Stimulated activated CD4-positive, alpha-beta T cell treated with anti-CD3 and anti-CD28 coated beads, Interleukin-4, amount 100 ng/mL, for 48 hours (primary cell): ENCODE measurements around the gene WASF3.

ENCODE experiments used
- DNase-seq, 2 donors: peaks; one replicate each; pipeline ENCODE4 v3.0.0-alpha.2; 2020; ENCODE audit warnings: low read depth in 2 of 2

WASF3 gene, protein sequence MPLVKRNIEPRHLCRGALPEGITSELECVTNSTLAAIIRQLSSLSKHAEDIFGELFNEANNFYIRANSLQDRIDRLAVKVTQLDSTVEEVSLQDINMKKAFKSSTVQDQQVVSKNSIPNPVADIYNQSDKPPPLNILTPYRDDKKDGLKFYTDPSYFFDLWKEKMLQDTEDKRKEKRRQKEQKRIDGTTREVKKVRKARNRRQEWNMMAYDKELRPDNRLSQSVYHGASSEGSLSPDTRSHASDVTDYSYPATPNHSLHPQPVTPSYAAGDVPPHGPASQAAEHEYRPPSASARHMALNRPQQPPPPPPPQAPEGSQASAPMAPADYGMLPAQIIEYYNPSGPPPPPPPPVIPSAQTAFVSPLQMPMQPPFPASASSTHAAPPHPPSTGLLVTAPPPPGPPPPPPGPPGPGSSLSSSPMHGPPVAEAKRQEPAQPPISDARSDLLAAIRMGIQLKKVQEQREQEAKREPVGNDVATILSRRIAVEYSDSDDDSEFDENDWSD

DNA sequence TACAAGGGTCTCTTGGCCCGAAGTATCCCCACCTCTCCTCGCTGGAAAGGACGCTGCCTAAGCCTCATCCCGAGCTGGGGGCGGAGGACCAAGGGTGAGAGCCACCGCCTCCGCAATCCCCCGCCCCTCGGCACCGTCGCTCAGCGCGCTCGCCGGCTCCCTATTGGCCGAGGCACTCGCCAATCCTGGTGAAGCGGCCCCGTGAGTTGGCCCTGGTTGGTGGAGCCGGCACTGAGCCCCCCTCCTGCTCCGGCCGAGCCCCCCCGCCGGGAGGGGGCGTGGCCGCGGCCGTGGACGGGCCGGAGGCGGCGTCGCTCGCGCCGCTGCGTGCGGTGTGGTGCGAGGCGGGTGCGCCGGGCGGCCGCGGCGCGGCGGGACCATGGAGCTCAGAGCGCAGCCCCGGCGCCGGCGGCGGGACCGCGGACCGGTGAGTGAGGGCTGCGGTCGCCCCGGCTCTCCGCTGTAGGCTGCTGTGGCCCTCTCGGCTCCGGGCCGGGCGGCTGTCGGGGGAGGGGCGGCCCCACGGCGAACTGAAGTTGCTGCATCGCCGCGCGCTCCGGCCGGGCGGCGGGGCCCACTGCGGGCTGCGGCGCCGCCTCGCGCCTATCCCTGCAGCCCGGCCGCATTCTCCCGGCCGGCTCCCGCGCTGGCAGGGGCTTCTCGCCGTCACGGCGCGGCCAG lies at the start of gene WASF3:
TSS of gene WASF3 (plus strand) at position 291 of the 681 bp plus-strand sequence. CDS start 84,588 bp downstream, outside the sequence.
- peak; percentile 25 to 32 for DNase-seq

DNA sequence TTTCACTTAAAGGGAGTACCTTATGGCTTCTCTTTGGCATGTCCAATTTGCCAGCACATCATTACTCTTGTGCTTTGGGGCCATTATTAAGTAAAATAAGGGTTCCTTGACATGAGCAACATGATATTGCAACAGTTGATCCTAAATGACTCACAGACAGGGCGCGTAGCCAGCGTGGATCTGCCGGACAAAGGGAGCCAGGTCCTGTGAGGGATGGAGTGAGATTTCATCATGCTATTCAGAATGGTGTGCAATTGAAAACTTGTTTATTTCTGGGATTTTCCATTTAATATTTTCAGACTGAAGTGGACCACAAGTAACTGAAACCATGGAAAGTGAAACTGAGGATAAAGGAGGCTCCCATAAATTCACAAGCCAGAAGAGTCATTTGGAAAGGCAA lies 48.6 kb upstream of the WASF3 start:
- DNase-seq, result no peak

DNA sequence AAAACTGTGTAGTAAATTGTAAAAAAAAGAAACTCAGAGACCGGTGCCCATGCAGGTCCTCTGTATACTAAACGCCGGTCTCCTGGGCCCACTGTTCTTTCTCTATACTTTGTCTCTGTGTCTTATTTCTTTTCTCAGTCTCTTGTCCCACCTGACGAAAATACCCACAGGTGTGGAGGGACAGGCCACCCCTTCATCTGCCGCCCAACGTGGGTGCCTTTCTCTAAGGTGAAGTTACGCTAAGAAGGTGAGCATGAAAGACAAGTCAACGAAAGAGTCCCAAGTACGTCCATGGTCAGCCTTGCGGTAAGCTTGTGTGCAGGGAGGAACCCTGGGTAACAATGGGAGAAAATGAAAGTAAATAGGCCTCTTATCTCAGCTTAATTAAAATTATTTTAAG lies 48.0 kb upstream of the WASF3 start:
- no peak for DNase-seq

DNA sequence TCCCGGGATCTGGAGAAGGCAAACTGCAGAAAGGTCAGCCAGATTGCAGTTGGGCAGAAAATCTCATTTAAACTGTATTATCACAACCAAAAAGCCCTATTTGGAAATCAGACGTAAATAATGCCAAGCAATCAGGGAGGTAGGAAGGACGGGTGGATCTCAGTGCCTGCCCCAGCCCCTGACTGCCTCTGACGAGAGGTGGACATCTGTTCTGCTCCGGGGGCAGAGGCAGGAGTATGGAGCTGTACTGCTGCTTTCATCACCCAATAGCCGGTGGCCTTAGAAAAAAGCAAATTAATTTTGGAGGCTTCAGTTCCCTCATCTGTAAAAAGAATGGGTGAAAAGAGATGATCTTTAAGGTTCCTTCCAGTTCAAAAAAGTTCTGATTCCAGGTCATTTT lies 43.6 kb upstream of the WASF3 start:
- DNase-seq, result no peak

DNA sequence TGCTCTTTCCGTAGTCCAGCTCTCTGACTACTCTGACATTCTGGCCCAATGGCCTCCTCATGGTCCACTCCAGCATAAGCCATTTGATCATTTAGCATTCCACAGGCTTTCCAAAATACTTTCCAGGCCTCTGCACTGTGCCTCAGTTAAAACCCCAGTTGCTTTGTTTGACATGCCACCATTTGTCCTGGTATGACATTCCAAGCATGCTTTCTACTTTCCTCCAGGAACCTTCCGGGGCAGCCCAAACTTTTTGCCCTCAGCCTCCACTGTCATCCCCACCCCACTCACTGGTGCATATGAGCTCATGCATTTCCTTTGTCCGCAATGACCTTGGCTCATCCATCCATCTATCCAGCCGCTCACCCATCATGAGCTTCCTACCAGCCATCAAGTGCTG lies 41.8 kb upstream of the WASF3 start:
- no peak for DNase-seq

DNA sequence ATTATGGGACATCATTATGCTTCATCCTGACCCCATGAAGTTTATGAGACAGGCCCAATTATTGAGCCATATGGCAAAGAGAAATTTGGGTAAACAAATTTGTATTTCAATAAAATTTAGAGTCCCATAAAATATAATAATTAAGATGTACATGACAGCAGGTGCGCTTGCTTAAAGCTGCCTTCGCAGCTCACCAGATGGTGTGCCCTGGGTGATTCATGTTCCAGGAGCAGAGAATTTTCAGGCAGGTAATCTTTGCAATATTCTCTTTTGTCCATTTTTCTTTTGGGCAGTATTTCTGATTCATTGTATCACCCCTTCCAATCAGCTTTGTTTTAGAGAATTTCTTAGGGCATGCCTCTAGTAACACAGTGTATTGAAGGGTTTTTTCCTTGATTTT lies 39.5 kb upstream of the WASF3 start:
- no peak for DNase-seq

DNA sequence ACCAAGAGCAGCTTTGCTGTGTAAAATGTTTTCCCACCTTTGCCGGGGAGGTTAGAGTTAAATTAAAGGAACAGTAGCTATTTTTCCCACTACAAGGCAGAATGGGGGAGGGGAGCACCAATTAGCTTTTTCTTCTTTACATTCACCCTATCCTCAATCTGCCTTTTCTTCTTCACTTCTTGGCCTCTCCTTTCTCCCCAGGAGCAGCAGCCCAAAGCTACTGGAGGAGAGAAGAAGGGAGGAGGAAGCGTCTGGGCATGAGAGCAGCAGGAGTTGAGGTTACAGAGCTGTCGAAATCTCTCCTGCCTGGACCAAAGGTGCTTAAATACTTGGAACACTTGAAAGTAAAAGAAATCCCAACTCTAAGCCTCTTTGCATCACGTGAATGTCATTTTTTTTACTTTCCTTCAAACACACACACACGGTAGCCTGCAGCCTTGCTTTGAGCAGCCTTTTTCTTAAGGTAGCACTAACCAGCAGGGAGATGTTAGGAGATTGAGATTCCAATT lies 39.0 kb upstream of the WASF3 start:
- DNase-seq, result no peak

DNA sequence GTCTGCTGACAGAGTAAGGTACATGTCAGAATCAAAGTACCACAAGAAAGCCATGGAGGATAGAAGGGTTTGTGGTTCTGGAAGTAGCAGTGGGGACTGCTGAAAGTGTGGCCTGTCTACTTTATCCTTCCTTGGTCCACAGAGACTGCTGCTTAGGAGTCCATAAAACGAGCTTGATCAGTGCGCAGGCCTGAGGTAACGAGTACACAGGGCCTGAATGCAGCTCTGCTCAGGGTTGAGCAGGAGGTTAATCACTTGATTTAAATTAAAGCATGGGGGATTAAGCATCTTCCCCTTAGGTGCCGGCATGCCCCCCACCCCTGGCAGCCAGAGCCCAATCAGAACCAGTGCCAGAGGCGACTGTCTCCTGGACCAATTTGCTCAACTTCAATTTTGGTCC lies 34.9 kb upstream of the WASF3 start:
- DNase-seq, result no peak

DNA sequence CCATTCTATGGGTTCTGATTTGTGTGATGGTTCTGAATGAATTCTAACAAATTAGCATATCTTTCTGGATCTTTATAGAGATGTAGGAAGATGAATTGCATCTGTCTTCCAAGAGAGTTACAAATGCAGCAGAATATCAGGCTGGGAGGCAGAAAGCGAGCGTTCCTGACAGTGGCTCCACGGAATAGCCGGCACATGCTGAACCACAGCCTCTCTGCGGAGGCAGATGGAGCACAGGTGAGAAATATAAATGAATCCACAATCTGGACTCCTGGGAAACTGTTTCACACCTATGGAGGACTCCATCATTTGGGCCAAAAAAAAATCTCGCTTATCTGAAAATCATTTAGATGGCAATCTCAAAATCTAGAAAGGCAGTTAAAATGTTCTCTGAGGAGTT lies 34.5 kb upstream of the WASF3 start:
- no peak for DNase-seq

DNA sequence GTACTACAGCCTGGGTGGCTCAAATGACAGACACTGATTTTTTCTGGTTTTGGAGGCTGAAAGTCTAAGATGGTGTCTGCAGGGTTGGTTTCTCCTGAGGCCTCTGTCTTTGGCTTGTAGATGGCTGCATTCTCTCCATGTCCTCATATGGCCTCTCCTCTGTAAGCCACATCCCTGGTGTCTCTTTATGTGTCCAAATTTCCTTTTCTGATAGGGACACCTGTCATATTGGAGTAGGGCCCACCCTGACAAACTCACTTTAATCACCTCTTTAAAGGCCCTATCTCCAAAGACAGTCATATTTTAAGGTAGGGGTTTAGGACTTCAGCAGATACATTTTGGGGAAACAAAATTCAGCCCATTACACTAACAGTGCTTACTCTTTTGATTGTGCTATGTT lies 32.0 kb upstream of the WASF3 start:
- no peak for DNase-seq

DNA sequence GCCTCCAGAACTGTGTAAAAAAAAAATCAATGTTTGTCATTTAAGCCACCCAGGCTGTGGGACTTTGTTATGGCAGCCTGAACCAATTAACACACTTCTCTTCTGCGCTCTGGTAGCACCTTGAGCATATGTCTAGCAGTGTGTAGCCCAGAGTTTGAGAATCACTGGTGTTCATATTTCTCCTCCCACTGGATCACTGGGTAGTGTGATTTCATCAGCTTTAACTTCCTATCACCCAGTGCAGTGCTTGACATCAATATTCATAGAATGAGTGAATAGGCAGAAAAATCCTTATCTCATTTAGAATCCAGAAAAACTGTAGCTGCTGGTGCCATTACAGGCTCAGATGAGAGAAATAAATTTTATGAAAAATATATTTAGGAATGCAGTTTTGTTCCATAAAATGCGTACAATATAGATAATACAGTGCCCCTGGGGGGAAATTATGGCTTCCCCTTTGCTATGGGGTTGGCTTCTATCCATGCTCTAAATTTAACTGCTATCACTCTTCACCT lies 30.7 kb upstream of the WASF3 start:
- DNase-seq, result no peak

DNA sequence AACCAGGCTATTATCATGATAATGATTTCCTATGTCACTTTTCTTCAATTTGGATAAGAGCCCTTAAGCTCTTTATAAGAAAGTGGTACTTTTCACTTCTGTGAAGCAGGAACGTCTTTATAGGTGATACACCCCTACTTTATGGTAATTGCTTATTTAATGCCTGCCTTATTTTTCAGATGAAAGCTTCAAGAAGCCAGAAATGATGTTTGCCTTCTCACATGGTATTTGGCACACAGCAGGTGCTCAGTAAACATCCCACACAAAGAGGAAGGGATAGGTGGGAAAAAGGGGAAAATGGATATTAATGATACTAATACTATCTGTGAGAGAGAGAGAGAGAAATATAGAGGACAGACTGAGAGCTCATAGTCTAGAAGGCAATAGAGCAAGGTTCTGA lies 29.0 kb upstream of the WASF3 start:
- DNase-seq, result no peak

DNA sequence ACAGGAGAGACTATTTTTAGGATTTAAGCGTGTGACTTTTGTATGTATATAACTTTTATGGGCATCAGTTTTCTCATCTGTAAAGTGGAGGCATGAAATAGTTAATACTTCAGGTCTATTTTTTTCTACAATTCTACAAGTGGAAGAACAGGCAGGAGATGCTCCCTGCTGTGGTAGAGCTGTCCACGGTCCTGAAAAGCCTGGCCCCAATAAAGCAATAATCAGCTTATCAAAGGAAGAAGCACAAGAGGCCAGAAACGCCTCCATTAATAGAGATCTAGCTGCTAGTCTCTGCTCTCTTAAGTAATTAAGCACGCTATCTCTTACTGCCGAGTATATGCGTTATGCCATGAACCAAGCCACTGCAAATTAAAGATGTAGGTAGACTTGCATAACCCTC lies 28.0 kb upstream of the WASF3 start:
- peak in 1 of 2 donors; percentile 6 for DNase-seq

DNA sequence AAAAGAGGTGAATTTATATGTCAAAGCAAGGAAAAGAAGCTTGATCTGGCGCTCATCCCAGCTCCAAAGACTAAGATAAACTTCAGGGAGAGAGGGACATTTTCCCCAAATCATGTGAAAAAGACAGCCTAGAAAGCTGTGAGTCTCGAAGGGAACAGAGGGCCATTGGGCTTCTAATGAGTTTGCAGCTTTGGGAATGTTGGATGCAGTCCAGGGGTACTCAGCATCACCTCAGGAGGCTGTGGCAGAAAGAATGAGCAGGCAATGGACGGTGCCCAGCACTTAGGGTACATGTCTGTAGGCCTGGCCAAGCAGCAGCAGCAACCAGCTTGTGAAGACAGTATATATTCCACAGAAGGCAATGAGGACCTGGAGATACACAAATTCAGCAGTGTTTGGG lies 25.7 kb upstream of the WASF3 start:
- no peak for DNase-seq

DNA sequence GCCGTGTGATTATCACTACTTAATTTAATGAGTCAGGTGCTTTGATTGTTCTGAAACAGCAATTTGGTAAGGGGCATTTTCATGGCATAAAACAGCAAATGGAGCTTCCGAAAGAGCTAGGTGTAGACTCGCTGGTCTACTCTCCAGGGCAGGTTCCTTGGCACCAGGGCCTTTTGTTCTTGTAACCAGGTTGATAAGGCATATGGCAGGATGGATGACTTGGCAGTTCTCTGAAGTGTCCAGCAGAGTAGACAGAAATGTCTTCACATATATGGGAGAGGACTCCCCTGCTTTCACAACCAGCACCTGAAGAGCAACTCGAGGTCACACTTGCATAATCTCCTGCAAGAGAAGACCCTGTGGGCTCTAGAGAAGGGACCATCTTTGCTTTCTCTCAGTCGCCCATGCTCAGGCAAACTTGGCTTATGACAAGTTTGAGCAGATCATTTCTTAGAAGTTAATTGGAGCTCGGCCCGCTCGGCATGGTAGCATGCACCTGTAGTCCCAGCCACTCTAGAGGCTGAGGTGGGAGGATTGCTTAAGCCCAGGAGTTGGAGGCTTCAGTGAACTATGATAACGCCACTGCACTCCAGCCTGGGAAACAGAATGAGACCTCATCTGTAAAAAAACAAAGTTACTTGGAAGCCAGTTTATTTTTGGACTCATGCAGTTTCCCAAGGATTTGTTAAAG lies 23.3 kb upstream of the WASF3 start:
- DNase-seq, result no peak

DNA sequence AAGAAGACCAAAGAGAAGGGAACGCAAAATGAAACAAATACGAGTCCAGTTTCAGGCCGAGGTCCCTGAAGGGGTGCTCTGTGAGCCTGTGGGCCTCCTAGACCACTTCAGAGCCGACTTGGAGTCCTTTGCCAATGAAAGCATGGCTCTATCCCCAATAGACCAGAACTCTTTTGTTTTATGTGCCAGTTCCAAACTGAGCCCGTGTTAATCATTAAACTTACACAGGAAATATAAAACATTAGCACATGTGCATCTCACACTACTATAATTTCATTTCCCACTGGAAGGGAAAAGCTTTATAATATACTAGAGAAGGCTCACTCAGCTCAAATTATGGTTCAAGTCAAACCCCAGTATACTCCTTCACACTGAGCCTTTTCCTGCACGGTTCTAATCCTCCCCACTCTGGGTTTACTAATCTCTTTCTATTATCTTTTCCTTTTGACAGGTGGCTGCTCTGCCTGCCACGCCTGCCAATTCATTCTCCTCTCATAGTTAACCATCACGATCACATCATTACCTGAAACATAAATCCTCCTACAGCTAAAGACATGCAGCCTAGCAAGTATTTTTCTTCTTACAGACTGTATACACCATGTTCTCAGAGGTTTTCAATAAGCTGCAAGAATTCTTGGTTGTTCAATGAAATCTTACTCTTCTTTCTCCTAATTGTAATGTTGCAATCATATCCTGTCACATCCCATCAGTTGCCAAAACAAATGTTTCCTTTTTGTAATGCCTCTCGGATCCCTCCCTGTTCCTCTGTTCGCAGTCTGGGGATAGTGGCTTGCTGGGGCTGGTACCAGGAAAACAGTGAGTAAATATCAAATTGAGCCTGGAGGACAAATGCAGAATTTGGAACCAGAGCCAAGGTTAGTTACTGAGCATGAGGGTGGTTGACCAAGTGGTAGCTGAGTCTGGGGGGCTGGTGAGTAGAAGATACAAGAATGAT lies 18.8 kb upstream of the WASF3 start:
- no peak for DNase-seq

DNA sequence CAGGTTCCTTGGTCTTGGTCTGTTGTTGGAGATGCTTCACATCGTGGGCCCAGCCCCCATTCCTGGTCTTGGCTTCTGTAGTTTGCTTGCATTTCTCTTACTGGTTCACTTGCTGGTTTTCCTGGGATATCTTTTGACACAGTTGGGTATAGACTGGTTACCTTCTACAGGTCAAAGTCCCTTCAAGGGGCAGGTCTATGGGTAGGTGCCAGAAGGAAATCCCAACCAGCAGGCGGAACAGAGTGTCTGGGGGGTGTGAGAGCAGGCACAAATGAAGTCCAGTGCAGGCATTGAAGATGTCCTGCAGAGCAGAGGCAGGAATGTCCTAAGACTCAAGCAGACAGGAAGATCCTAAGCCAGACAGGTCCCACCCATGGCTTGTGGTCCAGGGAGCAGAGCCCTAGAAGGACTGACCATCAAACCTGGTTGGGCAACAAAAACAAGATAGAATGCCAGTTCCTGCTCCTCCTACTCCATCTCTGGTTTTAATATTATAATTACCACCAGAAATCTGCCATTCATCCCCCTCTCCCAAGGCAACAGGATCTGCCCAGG lies 17.7 kb upstream of the WASF3 start:
- DNase-seq, result no peak

DNA sequence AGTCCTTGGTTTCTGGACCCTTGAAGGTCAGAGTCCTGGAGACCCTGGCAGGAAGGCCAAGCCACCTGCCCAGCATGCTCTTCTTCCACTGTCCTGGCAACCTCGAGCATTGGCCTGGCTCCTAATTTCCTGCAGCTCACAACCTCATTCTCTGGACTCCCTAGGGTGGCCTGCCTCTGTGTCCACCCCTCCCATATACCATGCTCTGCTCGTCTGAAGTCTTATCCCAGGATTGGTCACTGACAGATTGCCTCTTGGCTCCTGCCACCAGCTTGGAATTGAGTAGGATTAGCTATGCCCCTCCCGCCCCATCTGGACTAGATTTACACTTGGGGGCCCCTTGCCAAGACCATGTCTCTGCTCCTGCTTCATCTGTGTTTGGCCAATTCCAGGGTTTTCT lies 17.1 kb upstream of the WASF3 start:
- DNase-seq, result no peak

DNA sequence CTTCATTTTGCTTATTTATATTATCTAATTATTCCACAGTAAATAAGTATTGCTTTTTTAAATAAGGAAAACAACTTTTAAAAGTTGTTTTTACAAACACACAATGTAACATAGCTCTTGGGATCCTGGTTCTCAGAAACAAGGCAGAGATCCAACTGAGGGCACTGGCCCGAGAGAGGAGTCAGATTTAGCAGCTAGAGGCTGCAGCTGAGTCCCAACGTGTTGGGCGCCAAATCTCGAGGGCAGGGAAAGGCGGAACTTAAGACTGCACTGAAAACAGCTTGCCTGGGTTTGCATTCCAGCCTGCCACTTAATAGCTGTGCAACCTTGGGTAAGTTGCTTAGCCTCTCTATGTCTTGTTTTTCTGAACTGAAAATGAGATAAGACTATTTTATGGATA lies 16.4 kb upstream of the WASF3 start:
- no peak for DNase-seq

DNA sequence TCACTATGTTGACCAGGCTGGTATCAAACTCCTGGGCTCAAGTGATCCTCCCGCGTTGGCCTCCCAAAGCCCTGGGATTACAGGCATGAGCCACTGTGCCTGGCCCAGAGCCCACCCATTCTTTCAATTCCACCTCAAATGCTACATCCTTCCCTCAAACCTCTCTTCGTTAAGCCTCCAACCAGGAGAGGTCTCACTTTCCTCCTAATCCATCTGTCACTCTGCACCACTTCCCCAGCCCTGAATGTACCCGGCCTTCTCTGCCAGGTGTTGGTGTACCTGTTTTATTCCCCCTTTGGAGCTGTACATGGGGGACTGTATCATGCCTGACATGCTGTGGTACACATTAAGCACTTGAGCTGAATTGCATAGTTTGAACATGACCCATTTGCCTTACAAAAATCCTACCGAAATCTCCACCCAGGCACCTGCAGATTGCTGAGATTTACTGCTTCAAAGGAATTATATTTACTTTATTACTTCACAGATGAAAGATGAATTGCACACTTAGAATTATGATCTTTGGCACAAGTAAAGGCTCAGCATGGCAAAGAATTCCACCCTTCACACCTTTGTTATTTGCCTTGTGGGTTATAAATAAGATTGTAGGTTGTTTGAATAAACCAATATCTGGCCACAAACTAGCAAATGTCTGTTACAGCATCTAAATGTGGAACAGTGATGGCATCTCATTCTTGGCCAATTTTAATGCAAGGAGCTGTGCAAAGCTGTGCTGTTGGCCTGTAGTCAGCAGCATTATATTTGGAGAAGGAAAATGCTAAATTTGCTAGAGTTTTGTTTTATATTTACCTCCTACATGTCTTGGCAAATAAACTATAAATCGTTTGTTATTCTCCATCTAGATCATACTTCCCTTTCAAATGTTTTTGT lies 15.6 kb upstream of the WASF3 start:
- DNase-seq, result no peak
